Stimulated activated CD4-positive, alpha-beta T cell treated with anti-CD3 and anti-CD28 coated beads, TNF-alpha, amount 100 ng/mL, for 1 hour (primary cell): ENCODE results near the gene WNK1.
"Not testable (repeated sequence)": the region's sequence is repeated elsewhere in the genome, so short reads cannot be mapped to it uniquely, and the experiment has no call there.

Source experiments
- DNase-seq, 3 donors: peaks; one replicate each; pipeline ENCODE4 v3.0.0-alpha.2; 2020; ENCODE audit warnings: low read depth in 3 of 3, low spot score in 1 of 3

The WNK1 gene

DNA sequence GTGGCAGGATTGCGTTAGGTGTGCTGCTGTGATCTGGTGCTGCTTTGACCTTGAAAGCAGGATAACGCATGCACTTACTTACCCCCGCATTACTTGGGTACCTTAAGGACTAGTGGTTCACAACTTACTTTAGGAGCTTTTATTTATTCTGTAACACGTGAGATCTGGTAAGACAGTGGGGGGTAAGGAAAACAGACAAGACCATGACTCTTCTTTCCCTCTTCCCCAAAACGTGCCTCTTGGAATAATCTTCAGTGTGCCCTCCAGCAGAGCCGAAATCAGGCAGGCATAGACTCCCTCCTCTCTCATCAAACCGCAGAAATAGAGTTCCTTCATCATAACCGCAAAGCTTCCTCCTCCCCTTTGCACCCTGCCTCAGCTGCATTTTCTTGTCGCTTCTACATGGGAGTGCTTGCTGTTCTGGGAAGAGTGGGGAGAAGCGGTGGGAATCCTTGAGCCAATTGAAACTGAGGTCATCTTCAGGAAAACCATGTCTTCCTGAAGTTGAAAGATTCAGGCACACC is 153.7 kb downstream of the WNK1 start:
- DNase-seq, result no peak

DNA sequence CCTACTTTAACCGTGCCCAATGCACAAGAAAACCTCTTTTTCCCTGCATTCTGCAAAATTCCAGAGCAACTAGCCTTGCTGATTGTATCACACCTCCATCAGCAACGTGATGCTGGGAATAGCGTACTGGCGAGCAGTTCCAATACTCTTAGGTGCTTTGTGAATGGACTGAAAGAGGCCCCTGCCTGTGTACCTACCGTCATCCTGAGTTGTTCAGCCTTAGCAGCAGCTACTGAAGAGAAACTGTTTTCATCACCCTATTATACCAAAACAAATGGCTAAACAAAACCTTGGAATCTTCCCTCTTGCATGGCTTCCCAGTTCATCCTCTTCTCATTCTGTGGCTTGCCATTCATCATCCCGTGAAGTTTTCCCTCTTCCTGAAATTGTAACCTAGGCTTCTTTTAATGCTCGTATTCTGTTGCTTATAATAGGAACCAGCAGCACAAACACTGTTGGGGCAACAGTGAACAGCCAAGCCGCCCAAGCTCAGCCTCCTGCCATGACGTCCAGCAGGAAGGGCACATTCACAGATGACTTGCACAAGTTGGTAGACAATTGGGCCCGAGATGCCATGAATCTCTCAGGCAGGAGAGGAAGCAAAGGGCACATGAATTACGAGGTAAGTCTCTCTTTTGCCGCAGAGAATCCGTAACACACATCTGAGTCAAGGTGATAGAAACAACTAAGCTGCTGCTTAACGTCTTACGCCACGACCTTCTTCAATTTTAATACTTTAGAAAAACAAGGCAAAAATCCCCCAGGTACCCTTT is 155.2 kb downstream of the WNK1 start:
- no peak for DNase-seq

DNA sequence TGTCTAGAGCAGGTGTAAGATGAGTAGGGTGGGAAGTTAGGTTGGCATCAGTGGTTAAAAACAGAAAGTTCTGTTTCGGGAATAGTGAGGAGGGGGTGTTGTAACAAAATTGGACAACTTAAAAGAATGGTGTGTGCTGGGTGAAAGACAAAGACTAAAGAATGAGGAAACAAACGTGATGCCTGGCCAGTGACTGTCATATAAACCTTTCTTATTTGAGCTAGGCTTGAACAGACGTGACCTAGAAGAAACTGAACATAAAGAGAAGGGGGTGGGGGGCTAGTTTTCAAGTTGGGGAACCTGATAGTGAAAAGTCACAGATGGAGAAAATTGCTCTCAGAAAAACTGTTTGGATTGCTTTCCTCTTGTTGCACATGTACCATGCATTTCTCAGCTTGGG is 157.5 kb downstream of the WNK1 start:
- DNase-seq, result no peak

DNA sequence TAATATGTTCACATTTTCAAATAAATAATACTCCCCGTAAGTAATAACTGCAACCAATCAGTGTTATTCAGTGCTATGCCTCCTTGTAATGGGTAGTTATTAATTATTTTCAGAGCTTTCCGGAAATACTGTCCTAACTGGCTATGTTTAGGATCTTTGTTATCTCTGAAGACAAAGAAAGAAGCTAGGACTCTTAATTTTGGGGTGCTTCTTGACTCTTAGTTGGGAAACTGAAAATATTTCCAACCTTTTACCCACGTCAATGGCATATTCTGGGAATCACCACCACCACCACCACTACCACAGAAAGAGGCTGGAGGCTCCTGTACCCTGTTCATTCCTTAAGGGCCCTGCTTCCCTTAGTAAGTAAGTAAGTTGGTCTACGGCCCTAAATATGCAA is 158.0 kb downstream of the WNK1 start:
- DNase-seq, result no peak

DNA sequence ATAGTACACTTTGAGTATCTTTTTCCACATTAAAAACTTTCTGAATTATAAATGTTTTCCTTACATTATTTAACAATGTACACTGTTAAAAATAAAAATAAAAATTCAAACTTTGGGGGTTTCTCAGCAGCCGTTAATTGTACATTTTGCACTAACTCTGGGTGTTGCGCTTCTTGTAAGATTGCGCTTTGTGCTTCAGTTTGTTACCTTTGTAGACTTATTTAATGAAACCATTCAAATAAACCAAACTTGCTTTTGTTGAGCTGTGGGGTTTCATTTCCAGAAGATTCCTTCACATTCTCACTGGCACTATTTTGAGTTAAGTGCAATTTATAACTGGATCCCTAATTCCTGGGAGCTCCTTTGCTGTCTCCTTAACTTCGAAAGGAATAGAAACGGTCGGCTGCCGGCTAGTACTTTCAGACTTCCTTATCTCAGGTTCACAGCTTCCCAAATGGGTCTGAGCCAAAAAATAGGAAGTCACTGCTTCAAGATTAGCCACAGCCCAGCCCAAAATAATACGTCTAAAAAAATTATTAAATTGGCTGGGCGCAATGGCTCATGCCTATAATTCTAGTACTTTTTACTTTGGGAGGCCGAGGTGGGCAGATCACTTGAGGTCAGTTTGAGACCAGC is 158.9 kb downstream of the WNK1 start:
- no peak for DNase-seq

DNA sequence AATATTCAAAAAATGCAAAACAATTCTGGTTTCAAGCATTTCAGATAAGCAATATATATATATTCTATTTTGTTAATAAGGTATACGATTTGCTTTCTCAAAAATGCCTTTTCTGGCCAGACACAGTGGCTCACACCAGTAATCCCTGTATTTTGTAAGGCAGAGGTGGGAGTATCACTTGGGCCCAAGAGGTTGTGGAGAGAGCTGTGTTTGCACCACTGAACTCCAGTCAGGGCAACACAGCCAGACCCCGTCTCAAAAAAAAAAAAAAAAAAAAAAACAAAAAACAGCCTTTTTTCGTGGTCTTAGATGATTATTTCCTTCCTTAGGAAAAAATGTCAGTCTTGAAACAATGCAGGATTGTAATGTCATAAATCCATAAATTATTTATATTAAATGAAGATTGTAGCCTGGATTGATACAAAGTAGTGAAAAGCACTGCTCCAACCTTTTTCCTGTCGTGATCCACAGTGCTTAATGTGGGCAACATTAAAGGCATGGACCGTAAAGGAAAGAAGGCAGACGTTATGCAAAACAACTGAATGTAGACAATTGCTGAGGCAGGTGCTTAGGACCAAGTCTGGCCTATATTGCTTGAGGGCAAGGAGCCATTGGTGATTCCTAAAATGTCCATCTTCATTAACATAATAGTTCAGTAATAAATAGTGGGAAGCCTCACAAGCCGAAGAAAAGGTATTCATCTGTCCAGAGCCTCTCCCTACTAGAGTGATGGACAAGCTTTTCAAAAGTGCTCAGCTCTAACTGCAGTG is 160.3 kb downstream of the WNK1 start:
- DNase-seq, result no peak

DNA sequence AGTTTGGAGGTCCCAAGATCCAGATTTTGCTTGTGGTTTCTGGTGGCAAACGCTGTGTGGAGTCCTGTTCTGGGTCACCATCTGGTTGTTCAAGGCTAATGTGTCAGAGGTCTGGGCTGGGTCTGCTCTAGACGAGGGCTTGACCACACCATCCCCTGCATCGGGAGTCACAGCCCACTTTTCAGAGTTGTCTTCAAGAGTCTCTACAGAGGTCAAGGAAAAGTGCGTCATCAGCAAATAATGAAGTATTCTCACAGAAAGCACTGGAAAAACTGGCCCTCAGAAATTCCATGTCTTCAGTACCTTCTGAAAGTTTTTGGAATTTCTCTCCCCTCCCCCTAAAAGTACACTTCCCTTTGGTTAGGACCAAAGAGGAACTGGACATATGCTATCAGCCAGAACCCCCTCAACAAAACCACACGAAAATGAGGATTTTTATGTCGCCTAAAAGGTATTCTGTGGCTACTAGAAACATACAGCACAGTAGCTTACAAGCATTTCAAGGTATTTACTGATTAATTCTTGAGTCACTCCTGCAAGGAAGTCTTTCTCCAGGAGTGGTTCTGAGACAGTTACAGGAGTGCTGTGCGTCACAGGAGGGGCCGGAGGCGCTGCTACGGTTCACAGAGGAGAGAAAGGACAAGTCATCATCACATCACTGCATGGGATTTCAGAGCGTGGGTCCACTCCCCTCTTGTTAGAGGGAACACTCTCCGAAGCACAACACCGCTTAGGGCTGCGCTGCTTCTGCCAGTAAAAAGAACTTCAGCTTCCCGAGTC is 161.7 kb downstream of the WNK1 start:
- DNase-seq, result no peak

DNA sequence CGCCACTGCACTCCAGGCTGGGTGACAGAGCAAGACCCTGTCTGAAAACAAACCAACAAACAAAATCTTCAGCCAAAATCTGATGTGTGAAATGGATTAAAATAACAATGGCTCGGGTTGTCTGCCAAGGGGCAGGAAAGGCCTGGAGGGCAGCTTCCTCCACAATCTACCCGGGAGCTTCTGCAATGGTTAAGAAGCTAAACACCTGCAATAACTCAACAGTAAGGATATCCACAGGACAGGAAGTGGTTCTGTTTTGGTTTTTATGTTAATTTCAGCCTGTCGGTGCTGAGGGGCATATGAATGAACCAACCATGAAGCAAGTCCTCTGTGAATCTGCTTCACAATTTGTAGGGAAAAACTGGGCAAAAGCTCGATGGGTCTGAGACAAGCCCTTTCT is 162.7 kb downstream of the WNK1 start:
- DNase-seq, result no peak

DNA sequence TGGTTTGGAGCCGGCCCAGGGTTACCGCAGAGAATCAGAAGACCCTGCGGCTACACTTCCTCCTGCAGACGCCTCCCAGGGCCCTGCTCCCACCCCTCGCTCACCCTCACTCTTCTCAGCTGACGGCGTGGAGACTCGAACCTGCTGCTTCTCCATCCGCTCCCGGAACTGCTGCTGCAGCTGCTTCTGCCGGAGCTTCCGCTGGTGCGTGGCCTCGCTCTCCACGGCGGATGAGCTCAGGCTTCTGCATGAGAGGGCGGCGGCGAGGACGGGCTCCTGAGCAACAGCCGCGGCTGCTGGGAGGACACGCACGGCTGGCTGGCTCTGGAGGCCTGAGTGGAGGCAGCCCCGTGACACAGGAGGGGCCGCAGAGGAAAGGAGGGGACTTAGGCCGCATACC is 163.9 kb downstream of the WNK1 start:
- no peak for DNase-seq

DNA sequence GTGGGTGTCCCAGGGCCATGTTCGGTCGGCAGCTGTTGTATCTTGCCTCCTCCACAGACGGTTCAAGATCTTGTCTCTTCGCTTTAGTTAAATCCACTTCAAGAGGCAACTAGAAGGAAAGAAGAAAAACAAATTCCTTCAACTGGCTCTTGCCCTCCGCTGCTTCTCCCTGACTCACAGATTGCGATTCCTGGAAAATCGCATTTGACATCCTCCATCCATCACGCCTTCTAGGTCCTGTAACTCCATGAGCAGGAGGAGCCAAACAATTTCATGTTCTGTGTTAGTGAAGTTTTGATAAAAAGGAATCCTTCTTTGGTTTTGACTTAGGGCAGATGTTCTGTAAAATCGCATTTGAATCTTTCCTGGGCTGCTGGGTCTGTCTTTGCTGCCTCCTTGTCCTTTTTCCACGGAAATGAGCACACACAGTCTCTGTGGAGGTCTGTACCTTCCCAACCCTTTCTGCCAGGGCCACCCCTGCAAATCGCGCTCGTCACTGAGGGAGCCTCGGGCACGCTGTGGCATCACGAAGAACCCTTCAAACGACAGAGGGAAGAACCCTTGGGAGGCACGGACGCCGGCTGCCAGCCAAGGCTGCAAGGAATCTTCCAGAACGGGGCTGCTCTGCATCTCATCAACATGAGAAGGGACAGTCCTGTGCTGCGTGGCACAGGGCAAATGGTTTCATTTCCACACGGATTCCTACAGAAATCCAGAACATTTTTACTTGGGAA is 164.5 kb downstream of the WNK1 start:
- no peak for DNase-seq

DNA sequence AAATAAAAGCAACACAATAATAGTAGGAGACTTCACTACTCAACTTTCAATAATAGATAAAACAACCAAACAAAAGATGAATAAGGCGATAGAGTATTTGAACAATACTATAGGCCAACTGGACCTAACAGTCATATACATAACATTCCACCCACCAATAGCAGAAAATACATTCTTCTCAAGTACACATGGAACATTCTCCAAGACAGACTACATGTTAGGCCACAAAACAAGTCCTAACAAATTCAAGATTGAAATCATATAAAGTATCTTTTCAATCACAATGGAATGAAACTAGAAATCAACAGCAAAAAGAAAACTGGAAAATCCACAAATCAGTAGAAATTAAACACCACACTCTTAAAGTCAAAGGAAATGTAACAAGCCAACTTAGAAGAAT is 168.3 kb downstream of the WNK1 start:
- no peak for DNase-seq

DNA sequence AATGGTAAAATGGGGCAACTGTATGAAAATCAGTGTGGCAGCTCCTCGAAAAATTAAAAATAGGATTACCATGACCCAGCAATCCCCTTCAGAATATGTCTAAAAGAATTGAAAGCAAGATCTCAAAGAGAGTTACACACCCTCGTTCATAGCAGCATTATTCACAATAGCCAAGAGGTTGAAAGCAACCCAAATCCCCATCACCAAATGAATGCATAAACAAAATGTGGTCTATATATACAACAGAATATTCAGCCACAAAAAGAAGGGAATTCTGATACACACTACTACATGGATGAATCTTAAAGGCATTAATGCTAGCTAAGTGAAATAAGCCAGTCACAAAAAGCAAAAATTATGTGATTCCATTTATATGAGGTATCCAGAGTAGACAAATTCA is 169.9 kb downstream of the WNK1 start:
- DNase-seq, result no peak

DNA sequence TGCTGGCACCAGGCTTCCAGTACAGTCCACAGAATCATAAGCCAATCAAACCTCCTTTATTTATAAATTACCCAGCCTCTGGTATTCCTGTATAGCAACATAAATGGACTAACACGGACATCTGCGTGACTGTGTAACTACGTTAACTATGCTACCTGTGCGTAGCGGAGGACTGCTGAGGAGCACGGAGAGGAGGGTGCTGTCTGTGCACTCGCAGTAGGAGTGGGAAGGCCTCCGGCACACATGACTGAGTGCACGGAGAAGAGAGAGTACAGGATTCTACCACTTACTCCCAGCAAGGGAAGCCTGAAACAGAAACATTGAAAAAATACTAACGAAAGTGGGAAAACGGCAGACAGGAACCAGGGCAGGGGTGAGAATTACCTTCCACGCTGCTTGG is 174.3 kb downstream of the WNK1 start:
- no peak for DNase-seq

DNA sequence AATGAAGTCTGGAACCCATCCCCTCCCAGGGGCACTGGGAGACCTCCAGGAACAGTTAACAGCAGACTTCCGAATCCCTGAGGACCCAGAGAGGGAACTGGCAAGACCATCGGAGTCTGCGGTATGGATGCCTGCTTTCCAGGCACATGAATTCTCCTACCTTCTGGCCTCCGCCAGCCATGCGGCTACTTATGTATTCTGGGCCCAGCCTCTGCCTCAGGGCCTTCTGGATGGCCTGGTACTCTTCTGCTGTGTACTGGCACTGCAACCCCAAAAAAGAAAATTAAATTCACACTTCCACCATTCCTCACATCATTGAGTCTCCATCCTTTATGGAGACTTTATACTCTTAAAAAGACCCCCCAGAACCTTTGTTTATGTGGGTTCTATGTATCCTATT is 178.7 kb downstream of the WNK1 start:
- no peak for DNase-seq

DNA sequence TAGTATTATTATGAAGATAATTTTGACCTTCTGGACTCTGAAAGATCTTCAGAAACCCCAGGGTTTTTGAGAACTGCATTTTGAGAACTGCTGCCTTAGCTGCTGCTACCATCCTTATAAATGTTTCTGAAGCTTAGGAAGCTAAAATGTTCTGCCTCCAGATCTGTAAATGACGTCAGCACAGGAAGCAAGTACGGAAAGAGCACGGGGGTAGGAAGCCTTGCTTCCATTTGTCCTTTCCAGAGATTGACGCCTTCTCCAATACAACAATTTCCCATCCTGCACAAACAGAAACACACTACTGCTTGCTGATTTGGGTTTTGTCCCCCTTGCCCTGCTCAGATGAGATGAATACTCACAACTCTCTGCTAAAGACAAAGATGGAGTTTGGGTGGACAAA is 179.2 kb downstream of the WNK1 start:
- no peak for DNase-seq

DNA sequence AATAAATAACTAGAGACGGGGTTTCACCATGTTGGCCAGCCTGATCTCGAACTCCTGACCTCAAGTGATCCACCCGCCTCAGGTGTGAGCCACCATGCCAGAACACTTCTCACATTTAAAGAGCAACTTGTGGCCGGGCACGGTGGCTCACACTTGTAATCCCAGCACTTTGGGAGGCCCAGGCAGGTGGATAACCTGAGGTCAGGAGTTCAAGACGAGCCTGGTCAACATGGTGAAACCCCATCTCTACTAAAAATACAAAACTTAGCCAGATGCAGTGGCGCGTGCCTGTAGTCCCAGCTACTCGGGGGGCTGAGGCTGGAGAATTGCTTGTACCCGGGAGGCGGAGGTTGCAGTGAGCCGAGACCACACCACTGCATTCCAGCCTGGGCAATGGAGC is 183.5 kb downstream of the WNK1 start:
- DNase-seq, result not testable (repeated sequence)

DNA sequence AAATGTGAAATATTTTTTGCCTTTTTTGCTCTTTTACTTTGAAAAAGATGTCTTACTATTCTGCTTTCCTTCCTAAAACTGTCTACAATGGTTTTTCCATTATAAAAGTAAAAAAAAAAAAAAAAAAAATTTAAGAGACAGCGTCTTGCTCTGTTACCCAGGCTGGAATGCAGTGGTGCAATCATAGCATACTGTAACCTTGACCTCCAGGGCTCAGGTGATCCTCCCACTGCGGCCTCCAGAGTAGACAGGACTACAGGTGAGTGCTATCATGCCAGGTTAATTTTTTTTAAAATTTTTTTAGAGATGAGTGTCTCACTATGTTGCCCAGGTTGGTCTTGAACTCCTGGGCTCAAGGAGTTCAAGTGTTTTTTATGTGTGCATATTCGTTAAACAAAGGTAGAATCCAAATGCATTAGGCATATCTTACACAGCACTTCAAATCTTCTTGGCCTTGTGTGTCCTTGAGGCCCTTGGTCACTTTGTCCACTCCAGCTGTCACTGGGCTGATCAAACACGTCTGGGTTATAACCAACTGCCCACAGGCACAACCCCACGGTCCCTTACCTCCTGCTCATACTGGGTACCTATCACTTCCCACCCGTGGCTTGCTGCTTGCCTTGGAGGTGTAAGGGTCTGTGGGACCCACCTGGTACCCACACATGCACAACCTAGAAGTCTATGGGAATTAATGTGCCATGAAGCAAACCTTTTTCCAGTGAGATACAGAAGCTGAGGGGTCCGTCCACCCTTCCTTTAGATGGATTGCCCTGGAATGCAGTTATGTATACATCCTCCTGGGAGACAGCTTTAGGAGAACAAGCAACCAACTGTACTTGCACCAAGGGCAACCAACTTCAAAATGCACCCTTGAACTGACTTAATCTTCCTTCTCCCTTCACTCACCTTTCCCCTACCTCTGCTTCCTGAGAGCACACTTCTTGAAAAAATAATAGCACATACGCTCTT is 184.3 kb downstream of the WNK1 start:
- no peak for DNase-seq

DNA sequence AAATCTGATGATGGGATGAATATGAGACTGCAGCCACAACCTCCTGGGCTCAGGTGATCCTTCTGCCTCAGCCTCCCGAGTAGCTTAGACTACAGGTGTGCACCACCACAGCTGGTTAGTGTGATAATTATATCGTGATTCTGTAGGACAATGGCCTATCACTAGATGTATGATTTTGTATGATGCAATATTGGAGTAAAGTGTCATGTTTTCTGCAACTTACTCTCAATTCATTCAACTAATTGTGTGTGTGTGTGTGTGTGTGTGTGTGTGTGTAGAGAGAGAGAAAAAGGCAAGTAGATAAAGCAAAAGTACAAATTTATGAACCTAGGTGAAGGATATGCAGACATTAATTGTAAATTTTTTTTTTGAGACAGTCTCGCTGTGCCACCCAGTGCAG is 186.4 kb downstream of the WNK1 start:
- no peak for DNase-seq

DNA sequence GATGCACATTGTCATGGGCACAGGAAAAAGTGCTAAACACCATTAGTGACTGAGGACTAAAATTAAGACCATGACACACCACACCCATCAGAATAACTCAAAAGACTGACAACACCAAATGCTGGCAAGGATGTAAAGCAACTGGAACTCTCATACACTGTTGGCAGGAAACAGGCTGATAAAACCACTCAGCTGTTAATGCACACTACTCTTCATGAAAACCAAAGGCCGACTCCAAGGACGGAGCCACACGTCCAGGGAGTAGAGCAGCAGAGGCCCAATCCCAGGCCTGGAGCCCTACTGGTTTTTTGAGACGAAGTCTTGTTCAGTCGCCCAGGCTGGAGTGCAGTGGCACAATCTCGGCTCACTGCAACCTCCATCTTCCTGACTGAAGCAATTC is 190.7 kb downstream of the WNK1 start:
- no peak for DNase-seq
